Tibial nerve (tissue), 4 donors: Measurements from ENCODE around the gene TOMM40L. TPM values are rescaled to one million over a fixed set of nuclear protein-coding genes. Genes with fewer than 3 reads are reported as not detected.
"Not testable (repeated sequence)": the region's sequence is repeated elsewhere in the genome, so short reads cannot be mapped to it uniquely, and the experiment has no call there.

Experiments used
- DNase-seq, 2 donors: peaks; one replicate each; pipeline ENCODE4 v3.0.0-alpha.2; 2019; ENCODE audit warnings: low spot score in 2 of 2
- H3K27ac ChIP-seq, 4 donors: fragments of 200-600 bp; sonication (generic) in 3 of 4; one replicate each; pipeline ENCODE4 v1.5.1; 2017 to 2019; ENCODE audit warnings: mild to moderate bottlenecking in 1 of 4
- H3K27me3 ChIP-seq, 2 donors: fragments of 200-600 bp; sonication (generic) in 1 of 2; one replicate each; pipeline versions ENCODE4 v1.5.1 to v1.6.0; 2017 to 2019
- H3K36me3 ChIP-seq, 3 donors: fragments of 200-600 bp; sonication (generic); one replicate each; pipeline ENCODE4 v1.5.1; 2018 to 2019
- H3K4me1 ChIP-seq, 4 donors: fragments of 200-600 bp; sonication (generic) in 3 of 4; one replicate each; pipeline ENCODE4 v1.5.1; 2017 to 2019
- H3K4me3 ChIP-seq, 4 donors: fragments of 200-600 bp; sonication (generic) in 3 of 4; one replicate each; pipeline ENCODE4 v1.5.1; 2017 to 2019; ENCODE audit warnings: mild to moderate bottlenecking in 1 of 4, moderate library complexity in 1 of 4
- H3K9me3 ChIP-seq, 4 donors: fragments of 200-600 bp; sonication (generic) in 3 of 4; one replicate each; pipeline ENCODE4 v1.5.1; 2017 to 2019
- EP300 ChIP-seq, 2 donors: sonication (generic); formaldehyde crosslinking; IDR thresholded peaks; one replicate each; pipeline ENCODE4 v1.6.1; 2017; ENCODE audit warnings: antibody characterized with exemption in 2 of 2, mild to moderate bottlenecking in 1 of 2
- POLR2A ChIP-seq, 2 donors: fragments of 450-650 bp; IDR thresholded peaks; one replicate each; pipeline ENCODE4 v1.6.1; 2017; ENCODE audit warnings: antibody characterized with exemption in 2 of 2, mild to moderate bottlenecking in 2 of 2, moderate library complexity in 2 of 2
- WGBS, 2 donors: methylation state at CpG; one replicate each; pipeline ENCODE4 v1.1.5; 2018; 5-methylcytosine and 5-hydroxymethylcytosine counted together
- total RNA-seq, 4 donors: library from RNA; depleted of rRNA; stranded (reverse); fragments of >200 nt; gene quantifications; one replicate each; pipeline ENCODE4 v1.1.0, GENCODE V29; 2016
- TF ChIP-seq, protein P1 (sequence below), 5 experiments: fragments of 200-600 bp in 3 of 5; fragments of 450-650 bp in 2 of 5; sonication (generic) in 3 of 5; IDR thresholded peaks; one replicate each; pipeline ENCODE4 v1.5.1; 2016 to 2019; ENCODE audit warnings: antibody characterized with exemption in 5 of 5, mild to moderate bottlenecking in 3 of 5, moderate library complexity in 2 of 5

TOMM40L gene
- total RNA-seq, 4 donors from 2014 or later: 4.3 to 13.8 (median 8.0) TPM

DNA sequence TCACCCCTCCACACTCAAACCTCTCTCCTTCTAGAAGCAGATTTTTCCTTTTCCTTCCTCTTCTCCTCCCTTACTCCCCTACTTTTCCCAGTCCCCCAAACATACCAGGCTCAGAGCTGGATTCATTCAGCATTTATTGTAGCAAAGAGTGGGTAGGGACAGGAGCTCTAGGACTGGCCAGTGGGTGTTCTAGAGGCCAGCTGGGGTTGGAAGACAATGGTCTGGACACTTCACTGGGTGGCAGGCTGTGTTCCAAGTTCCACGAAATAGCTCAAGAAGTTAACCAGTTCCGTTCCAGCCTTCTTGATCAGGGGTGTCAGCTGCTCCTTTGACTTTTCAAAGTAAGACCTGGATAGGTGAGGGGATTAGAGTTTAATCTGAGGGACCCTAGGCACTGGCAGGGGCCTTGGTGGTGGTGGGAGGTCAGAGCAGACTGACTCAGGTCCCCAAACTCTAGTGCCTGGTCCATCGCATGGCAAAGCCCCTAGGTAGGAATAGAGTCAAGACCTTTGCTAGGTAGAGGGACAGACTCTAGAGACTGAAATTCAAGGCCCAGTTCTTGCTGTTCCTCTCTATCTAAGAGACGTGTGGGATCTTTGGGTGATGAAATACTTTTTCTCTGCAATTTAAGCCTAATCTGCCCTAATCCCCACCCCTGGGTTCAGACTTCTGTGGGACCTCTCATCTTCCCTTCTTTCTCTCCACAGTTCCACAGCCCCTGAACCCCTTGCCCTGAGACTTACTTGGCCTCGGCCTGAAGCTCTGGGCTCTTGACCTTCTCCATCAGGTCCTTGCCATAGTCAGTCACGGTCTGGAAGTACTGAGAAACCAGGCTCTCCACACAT is 3.5 kb upstream of the TOMM40L start:
- WGBS, 2 donors: 66 to 68% methylated on average over 6 of the region's 6 CpGs
- no peak for DNase-seq
- no peak overlapping the region for H3K27ac ChIP-seq

DNA sequence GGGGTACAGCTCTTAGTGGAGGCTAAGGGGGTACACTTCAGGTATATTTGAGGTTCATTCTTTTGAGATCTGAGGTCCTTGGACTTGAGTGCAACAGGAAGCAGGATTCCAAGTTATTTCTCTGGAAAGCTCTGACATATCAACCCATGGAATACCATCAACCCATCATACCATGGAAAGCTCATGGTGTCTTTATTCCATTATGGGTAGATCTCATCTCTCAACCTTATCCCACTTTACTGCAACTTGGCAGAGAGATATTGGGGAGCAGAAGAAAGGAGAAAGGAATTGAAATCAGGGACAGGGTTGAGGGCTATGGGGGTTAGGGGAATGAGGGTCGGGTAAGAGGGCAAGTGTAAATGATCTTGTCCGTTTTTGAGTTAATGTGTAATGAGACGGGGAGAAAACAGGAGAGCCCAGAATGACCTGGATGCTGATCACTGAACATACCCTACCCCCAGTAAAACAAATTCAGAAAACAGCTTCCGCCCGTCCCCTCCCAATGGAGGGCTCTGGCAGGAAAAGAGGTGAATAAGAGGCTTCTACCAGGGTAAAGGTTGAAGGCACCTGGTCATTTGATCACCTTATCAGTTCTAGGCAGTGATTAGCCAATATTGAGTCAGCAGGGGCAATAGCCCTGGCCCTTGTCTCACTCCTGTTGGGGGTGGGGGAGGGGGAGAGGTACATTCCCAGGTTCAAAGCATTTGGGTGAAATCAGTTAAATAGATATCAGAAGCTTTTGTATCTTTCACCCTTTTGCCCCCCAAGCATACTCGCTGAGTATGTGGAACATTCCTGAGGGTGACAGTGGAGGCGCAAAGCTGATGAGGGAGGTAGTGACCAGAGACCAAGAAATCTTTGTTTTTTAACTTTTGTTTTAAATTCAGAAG is 1.8 kb upstream of the TOMM40L start:
- peaks cover 5 to 27% (median 18%) of the 10 kb centered on the region in 4 donors for H3K4me1 ChIP-seq
- TF ChIP-seq, protein P1, sequence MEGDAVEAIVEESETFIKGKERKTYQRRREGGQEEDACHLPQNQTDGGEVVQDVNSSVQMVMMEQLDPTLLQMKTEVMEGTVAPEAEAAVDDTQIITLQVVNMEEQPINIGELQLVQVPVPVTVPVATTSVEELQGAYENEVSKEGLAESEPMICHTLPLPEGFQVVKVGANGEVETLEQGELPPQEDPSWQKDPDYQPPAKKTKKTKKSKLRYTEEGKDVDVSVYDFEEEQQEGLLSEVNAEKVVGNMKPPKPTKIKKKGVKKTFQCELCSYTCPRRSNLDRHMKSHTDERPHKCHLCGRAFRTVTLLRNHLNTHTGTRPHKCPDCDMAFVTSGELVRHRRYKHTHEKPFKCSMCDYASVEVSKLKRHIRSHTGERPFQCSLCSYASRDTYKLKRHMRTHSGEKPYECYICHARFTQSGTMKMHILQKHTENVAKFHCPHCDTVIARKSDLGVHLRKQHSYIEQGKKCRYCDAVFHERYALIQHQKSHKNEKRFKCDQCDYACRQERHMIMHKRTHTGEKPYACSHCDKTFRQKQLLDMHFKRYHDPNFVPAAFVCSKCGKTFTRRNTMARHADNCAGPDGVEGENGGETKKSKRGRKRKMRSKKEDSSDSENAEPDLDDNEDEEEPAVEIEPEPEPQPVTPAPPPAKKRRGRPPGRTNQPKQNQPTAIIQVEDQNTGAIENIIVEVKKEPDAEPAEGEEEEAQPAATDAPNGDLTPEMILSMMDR (IDR thresholded peaks at IDR 0.05): no peak
- TF ChIP-seq POLR2A (IDR thresholded peaks at IDR 0.05) (no peak), EP300 (IDR thresholded peaks at IDR 0.05) (no peak)
- WGBS, 2 donors: 87 to 88% methylated on average over 7 of the region's 7 CpGs
- peaks cover 0 to 11% (median 0%) of the 10 kb centered on the region in 3 donors for H3K36me3 ChIP-seq
- H3K27ac ChIP-seq: no peak overlapping the region
- H3K4me3 ChIP-seq: no peak overlapping the region
- H3K9me3 ChIP-seq: no peaks in the 10 kb centered on the region
- no peak for DNase-seq
- no peaks in the 10 kb centered on the region for H3K27me3 ChIP-seq

More for the DNA sequence above, 3.5 kb upstream of the TOMM40L start:
- H3K4me3 ChIP-seq: no peak overlapping the region
- peaks cover 5 to 25% (median 19%) of the 10 kb centered on the region in 4 donors for H3K4me1 ChIP-seq
- H3K27me3 ChIP-seq: no peaks in the 10 kb centered on the region
- TF ChIP-seq POLR2A (IDR thresholded peaks at IDR 0.05) (no peak), EP300 (IDR thresholded peaks at IDR 0.05) (no peak)
- TF ChIP-seq, protein P1 (IDR thresholded peaks at IDR 0.05): no peak
- H3K9me3 ChIP-seq: no peaks in the 10 kb centered on the region
- no peaks in the 10 kb centered on the region for H3K36me3 ChIP-seq

DNA sequence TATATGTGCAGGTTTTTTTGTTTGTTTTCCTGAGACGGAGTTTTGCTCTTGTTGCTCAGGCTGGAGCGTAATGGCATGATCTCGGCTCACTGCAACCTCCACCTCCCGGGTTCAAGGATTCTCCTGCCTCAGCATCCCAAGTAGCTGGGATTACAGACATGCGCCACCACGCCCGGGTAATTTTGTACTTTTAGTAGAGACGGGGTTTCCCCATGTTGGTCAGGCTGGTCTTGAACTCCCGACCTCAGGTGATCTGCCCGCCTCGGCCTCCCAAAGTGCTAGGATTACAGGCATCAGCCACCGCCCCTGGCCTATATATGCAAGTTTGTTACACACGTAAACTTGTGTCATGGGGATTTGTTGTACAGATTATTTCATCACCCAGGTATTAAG is 1.2 kb upstream of the TOMM40L start:
- DNase-seq, H3K4me3 ChIP-seq, H3K27me3 ChIP-seq, H3K9me3 ChIP-seq: not testable (repeated sequence)
- 90% methylated on average over 13 of the region's 13 CpGs for WGBS, 2 donors
- peaks cover 5 to 27% (median 18%) of the 10 kb centered on the region in 4 donors for H3K4me1 ChIP-seq
- peaks cover 0 to 17% (median 0%) of the 10 kb centered on the region in 3 donors for H3K36me3 ChIP-seq
- H3K27ac ChIP-seq: peak overlapping the region in 3 of 4 donors; percentile 59 to 87 (median 71)

DNA sequence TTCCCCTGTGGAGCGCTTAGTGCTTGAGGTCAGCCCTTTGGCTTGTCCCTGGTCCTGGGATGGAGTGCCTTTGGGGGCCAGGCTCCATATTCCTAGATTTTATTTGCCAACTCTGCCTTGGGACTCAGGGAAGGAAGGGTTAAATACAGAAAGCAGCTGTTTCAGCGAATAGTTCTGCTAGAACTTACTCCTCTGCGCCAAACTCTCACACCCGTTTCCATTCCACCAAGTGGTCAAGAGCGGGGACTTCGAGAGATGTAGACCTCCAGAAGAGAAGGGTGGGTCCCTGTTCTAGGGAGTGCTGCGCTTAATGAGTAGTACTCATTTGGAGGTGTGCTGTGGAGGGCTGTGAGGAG is 704 bp upstream of the TOMM40L start:
- H3K27ac ChIP-seq: peak overlapping the region; percentile 50 to 87 (median 65)
- WGBS, 2 donors: 38 to 48% methylated on average over 7 of the region's 7 CpGs
- H3K4me3 ChIP-seq: peak overlapping the region in 3 of 4 donors; percentile 12 to 16 (median 13)
- TF ChIP-seq EP300 (IDR thresholded peaks at IDR 0.05): no peak
- TF ChIP-seq POLR2A (IDR thresholded peaks at IDR 0.05): no peak
- TF ChIP-seq, protein P1 (IDR thresholded peaks at IDR 0.05): no peak
- no peaks in the 10 kb centered on the region for H3K9me3 ChIP-seq
- H3K4me1 ChIP-seq: peaks cover 5 to 27% (median 18%) of the 10 kb centered on the region in 4 donors
- peaks cover 0 to 22% (median 0%) of the 10 kb centered on the region in 3 donors for H3K36me3 ChIP-seq
- no peak for DNase-seq
- no peaks in the 10 kb centered on the region for H3K27me3 ChIP-seq

DNA sequence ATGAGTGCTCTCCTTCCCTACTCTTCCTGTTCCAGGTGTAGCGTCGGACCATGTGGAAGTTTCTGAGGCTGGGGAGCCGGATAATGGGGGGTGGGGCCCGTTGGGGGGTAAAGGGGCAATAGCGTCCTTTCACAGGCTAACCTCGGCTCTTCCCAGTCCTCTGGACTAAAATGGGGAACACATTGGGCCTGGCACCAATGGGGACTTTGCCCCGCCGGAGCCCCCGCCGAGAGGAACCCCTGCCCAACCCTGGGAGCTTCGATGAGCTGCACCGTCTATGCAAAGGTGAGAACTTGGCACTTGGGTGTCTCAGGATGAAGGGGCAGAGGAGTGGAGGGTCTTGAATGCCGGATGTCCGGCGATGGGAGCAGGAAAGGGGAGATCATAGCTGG is 456 bp downstream of the TOMM40L start:
- TF ChIP-seq, protein P1 (IDR thresholded peaks at IDR 0.05): no peak
- TF ChIP-seq POLR2A (IDR thresholded peaks at IDR 0.05) (no peak), EP300 (IDR thresholded peaks at IDR 0.05) (no peak)
- Histone ChIP-seq H3K27ac (peak overlapping the region; percentile 42 to 73 (median 62)), H3K9me3 (no peaks in the 10 kb centered on the region), H3K27me3 (no peaks in the 10 kb centered on the region), H3K4me1 (peaks cover 5 to 27% (median 18%) of the 10 kb centered on the region in 4 donors), H3K36me3 (peaks cover 0 to 30% (median 0%) of the 10 kb centered on the region in 3 donors), H3K4me3 (peak overlapping the region; percentile 55 to 67 (median 62))
- DNase-seq: no peak
- 4 to 6% methylated on average over 15 of the region's 15 CpGs for WGBS, 2 donors
